Measurements from ENCODE around the gene HOXA9.

Gene HOXA9

GRCh38 chr7:27141923-27142579 is 23.3 kb downstream of the HOXA9 start:
- no peak overlapping the region for H3K27ac Mint-ChIP-seq
- no peaks in the 10 kb centered on the region for H3K9me3 Mint-ChIP-seq
- H3K4me3 Mint-ChIP-seq, result no peak overlapping the region
- H3K27me3 Mint-ChIP-seq, result peaks cover 43% of the 10 kb centered on the region
- H3K4me1 Mint-ChIP-seq, result no peaks in the 10 kb centered on the region
- H3K36me3 Mint-ChIP-seq, result no peaks in the 10 kb centered on the region

- Mint-ChIP-seq H3K27me3 (peaks cover 38% of the 10 kb centered on the region), H3K36me3 (no peaks in the 10 kb centered on the region), H3K9me3 (no peaks in the 10 kb centered on the region), H3K4me1 (no peaks in the 10 kb centered on the region), H3K4me3 (no peak overlapping the region), H3K27ac (no peak overlapping the region)
Observed at GRCh38 chr7:27141137-27141922, 24.0 kb downstream of the HOXA9 start.

GRCh38 chr7:27140126-27140857 is 25.0 kb downstream of the HOXA9 start:
- no peaks in the 10 kb centered on the region for H3K36me3 Mint-ChIP-seq
- H3K27ac Mint-ChIP-seq, result no peak overlapping the region
- no peaks in the 10 kb centered on the region for H3K4me1 Mint-ChIP-seq
- no peak overlapping the region for H3K4me3 Mint-ChIP-seq
- H3K9me3 Mint-ChIP-seq, result no peaks in the 10 kb centered on the region
- peaks cover 38% of the 10 kb centered on the region for H3K27me3 Mint-ChIP-seq

GRCh38 chr7:27139334-27140125 is 25.8 kb downstream of the HOXA9 start:
- Mint-ChIP-seq H3K4me3 (no peak overlapping the region), H3K27me3 (peaks cover 38% of the 10 kb centered on the region), H3K9me3 (no peaks in the 10 kb centered on the region)

GRCh38 chr7:27138985-27139333 is 26.4 kb downstream of the HOXA9 start:
- Mint-ChIP-seq H3K36me3 (no peaks in the 10 kb centered on the region), H3K4me1 (peaks cover 9% of the 10 kb centered on the region), H3K4me3 (no peak overlapping the region), H3K27me3 (peaks cover 40% of the 10 kb centered on the region), H3K9me3 (no peaks in the 10 kb centered on the region), H3K27ac (no peak overlapping the region)

More at GRCh38 chr7:27139334-27140125, 25.8 kb downstream of the HOXA9 start:
- Mint-ChIP-seq H3K4me1 (peaks cover 3% of the 10 kb centered on the region), H3K27ac (no peak overlapping the region), H3K36me3 (no peaks in the 10 kb centered on the region)

GRCh38 chr7:27138472-27138871 is 26.9 kb downstream of the HOXA9 start:
- H3K4me3 Mint-ChIP-seq, result no peak overlapping the region
- H3K27me3 Mint-ChIP-seq, result peaks cover 44% of the 10 kb centered on the region

GRCh38 chr7:27137640-27138315 is 27.6 kb downstream of the HOXA9 start:
- Mint-ChIP-seq H3K4me3 (no peak overlapping the region), H3K9me3 (no peaks in the 10 kb centered on the region), H3K27ac (no peak overlapping the region), H3K27me3 (peaks cover 46% of the 10 kb centered on the region), H3K36me3 (no peaks in the 10 kb centered on the region), H3K4me1 (peaks cover 11% of the 10 kb centered on the region)

More at GRCh38 chr7:27138472-27138871, 26.9 kb downstream of the HOXA9 start:
- Mint-ChIP-seq H3K4me1 (peaks cover 11% of the 10 kb centered on the region), H3K36me3 (no peaks in the 10 kb centered on the region), H3K9me3 (no peaks in the 10 kb centered on the region), H3K27ac (no peak overlapping the region)

- H3K9me3 Mint-ChIP-seq, result no peaks in the 10 kb centered on the region
- H3K36me3 Mint-ChIP-seq, result no peaks in the 10 kb centered on the region
- H3K4me1 Mint-ChIP-seq, result peaks cover 11% of the 10 kb centered on the region
- peaks cover 36% of the 10 kb centered on the region for H3K27me3 Mint-ChIP-seq
- H3K27ac Mint-ChIP-seq, result no peak overlapping the region
- H3K4me3 Mint-ChIP-seq, result no peak overlapping the region
Observed at GRCh38 chr7:27134392-27134791, 30.9 kb downstream of the HOXA9 start.

- no peak overlapping the region for H3K27ac Mint-ChIP-seq
- peaks cover 11% of the 10 kb centered on the region for H3K4me1 Mint-ChIP-seq
- H3K36me3 Mint-ChIP-seq, result no peaks in the 10 kb centered on the region
- H3K4me3 Mint-ChIP-seq, result no peak overlapping the region
- H3K9me3 Mint-ChIP-seq, result no peaks in the 10 kb centered on the region
- peaks cover 36% of the 10 kb centered on the region for H3K27me3 Mint-ChIP-seq
Observed at GRCh38 chr7:27133409-27134231, 31.7 kb downstream of the HOXA9 start.

GRCh38 chr7:27132978-27133377 is 32.4 kb downstream of the HOXA9 start:
- no peak overlapping the region for H3K4me3 Mint-ChIP-seq
- no peak overlapping the region for H3K27ac Mint-ChIP-seq
- H3K4me1 Mint-ChIP-seq, result peaks cover 11% of the 10 kb centered on the region
- no peaks in the 10 kb centered on the region for H3K36me3 Mint-ChIP-seq
- H3K27me3 Mint-ChIP-seq, result peaks cover 32% of the 10 kb centered on the region
- H3K9me3 Mint-ChIP-seq, result no peaks in the 10 kb centered on the region

GRCh38 chr7:27132214-27132613 is 33.1 kb downstream of the HOXA9 start:
- H3K4me1 Mint-ChIP-seq, result peaks cover 11% of the 10 kb centered on the region
- H3K4me3 Mint-ChIP-seq, result peak overlapping the region; percentile 13
- no peak overlapping the region for H3K27ac Mint-ChIP-seq
- no peaks in the 10 kb centered on the region for H3K36me3 Mint-ChIP-seq
- peaks cover 31% of the 10 kb centered on the region for H3K27me3 Mint-ChIP-seq
- H3K9me3 Mint-ChIP-seq, result no peaks in the 10 kb centered on the region

- Mint-ChIP-seq H3K27me3 (peaks cover 28% of the 10 kb centered on the region), H3K4me3 (peak overlapping the region; percentile 62), H3K27ac (no peak overlapping the region), H3K4me1 (peaks cover 11% of the 10 kb centered on the region), H3K36me3 (no peaks in the 10 kb centered on the region), H3K9me3 (no peaks in the 10 kb centered on the region)
Observed at GRCh38 chr7:27131390-27131819, 33.9 kb downstream of the HOXA9 start.

- no peaks in the 10 kb centered on the region for H3K36me3 Mint-ChIP-seq
- peak within 1 kb of the TSS; percentile 62 for H3K4me3 Mint-ChIP-seq
- no peaks in the 10 kb centered on the region for H3K9me3 Mint-ChIP-seq
- H3K4me1 Mint-ChIP-seq, result peaks cover 11% of the 10 kb centered on the region
- no peak within 1 kb of the TSS for H3K27ac Mint-ChIP-seq
- H3K27me3 Mint-ChIP-seq, result peaks cover 27% of the 10 kb centered on the region
Observed at GRCh38 chr7:27130540-27131389, 34.6 kb downstream of the HOXA9 start, which contains the start of gene HOXA4. Gene HOXA4 (minus strand): TSS chr7:27130757. CDS start chr7:27130733, 24 bp downstream.

Measured in activated naive CD4-positive, alpha-beta T cell treated with anti-CD3 and anti-CD28 coated beads, Interleukin-2, amount 50 U/mL, for 24 hours (primary cell).